OCI-LY7 (cell line): Measurements from ENCODE around the gene PHTF1. TPM values are rescaled to one million over a fixed set of nuclear protein-coding genes. Genes with fewer than 3 reads are reported as not detected.

Experiments
- BruUV-seq: library from RNA; stranded (reverse); fragments of 400-500 nt; replicated peaks from 2 replicates; lab custom pipeline; 2021; lab: Mats Ljungman, UMichigan
- CTCF ChIA-PET: fragments of 300-600 bp; sonication (Branson Sonifier 250); formaldehyde crosslinking; loops from one replicate; lab custom pipeline; 2022; ENCODE audit warnings: antibody characterized with exemption; ENCODE audit not compliant: unreplicated experiment; lab: Charles Lee
- POLR2A ChIA-PET: fragments of 300-600 bp; sonication (Branson Sonifier 250); formaldehyde crosslinking; loops from one replicate; lab custom pipeline; 2022; ENCODE audit warnings: antibody characterized with exemption; lab: Charles Lee
- DNase-seq: peaks from one replicate; pipeline ENCODE4 v3.0.0-alpha.2; 2015; ENCODE audit warnings: low spot score
- H2AFZ ChIP-seq: fragments of 200-600 bp; sonication (generic), shearing (Covaris generic); 2 replicates; pipeline ENCODE4 v1.6.1; 2014; ENCODE audit warnings: mild to moderate bottlenecking, antibody characterized with exemption, low read length, moderate library complexity
- H3K27ac ChIP-seq: fragments of 200-600 bp; sonication (generic); 2 replicates; pipeline ENCODE4 v1.5.1; 2014; ENCODE audit warnings: mixed run types, low read depth, mild to moderate bottlenecking, moderate library complexity, low read length, inconsistent platforms; ENCODE audit not compliant: poor library complexity, severe bottlenecking
- H3K36me3 ChIP-seq: fragments of 200-600 bp; sonication (generic); 2 replicates; pipeline ENCODE4 v1.6.1; 2014; ENCODE audit warnings: mild to moderate bottlenecking, antibody characterized with exemption, low read length, moderate library complexity, mixed read lengths; ENCODE audit not compliant: insufficient read depth
- H3K4me1 ChIP-seq: fragments of 200-600 bp; sonication (generic); 2 replicates; pipeline ENCODE4 v1.5.1; 2014; ENCODE audit warnings: mild to moderate bottlenecking, low read length; ENCODE audit not compliant: insufficient read depth, poor library complexity, severe bottlenecking
- H3K4me2 ChIP-seq: fragments of 200-600 bp; sonication (generic); 2 replicates; pipeline ENCODE4 v1.6.1; 2014; ENCODE audit warnings: mild to moderate bottlenecking, low read length
- H3K4me3 ChIP-seq: fragments of 200-600 bp; sonication (generic); 2 replicates; pipeline ENCODE4 v1.5.1; 2014; ENCODE audit warnings: mild to moderate bottlenecking, low read depth, low read length; ENCODE audit not compliant: poor library complexity, severe bottlenecking
- H3K79me2 ChIP-seq: fragments of 200-600 bp; sonication (generic); 2 replicates; pipeline ENCODE4 v1.6.1; 2016; ENCODE audit warnings: low read depth, mild to moderate bottlenecking, low read length, moderate library complexity, mixed read lengths; ENCODE audit not compliant: insufficient read depth
- H3K9me2 ChIP-seq: fragments of 200-600 bp; sonication (generic); 2 replicates; pipeline ENCODE4 v1.6.1; 2016; ENCODE audit warnings: mild to moderate bottlenecking, low read length, mixed read lengths; ENCODE audit not compliant: insufficient read depth
- H3K9me3 ChIP-seq: fragments of 200-600 bp; sonication (generic); 2 replicates; pipeline ENCODE4 v1.6.1; 2014; ENCODE audit warnings: mild to moderate bottlenecking, mixed run types, low read length, mixed read lengths
- H4K20me1 ChIP-seq: fragments of 200-600 bp; sonication (generic); 2 replicates; pipeline ENCODE4 v1.6.1; 2014; ENCODE audit warnings: mild to moderate bottlenecking, antibody characterized with exemption, low read length, moderate library complexity, mixed read lengths; ENCODE audit not compliant: insufficient read depth
- CTCF ChIP-seq: fragments of 200-600 bp; sonication (generic); conservative IDR thresholded peaks from 2 replicates; pipeline ENCODE4 v1.5.1; 2014; ENCODE audit warnings: mild to moderate bottlenecking, antibody characterized with exemption, low read length, moderate library complexity, mixed read lengths
- EZH2phosphoT487 ChIP-seq: fragments of 200-600 bp; sonication (generic); IDR thresholded peaks from 2 replicates; pipeline ENCODE4 v1.6.1; 2018; ENCODE audit warnings: low read depth, borderline replicate concordance, mild to moderate bottlenecking, mixed run types, antibody characterized with exemption, low read length, moderate library complexity, mixed read lengths
- intact Hi-C: fragments of 100-400 bp; cut with micrococcal nuclease; formaldehyde crosslinking; loops from one replicate; pipeline ENCODE4 v1.10.0; 2022; ENCODE audit not compliant: unreplicated experiment
- total RNA-seq, 2 experiments: library from RNA; depleted of rRNA in 1 of 2; stranded (reverse); fragments of >200 nt in 1 of 2; shearing (Covaris generic) in 1 of 2; gene quantifications; 2 replicates each; pipeline ENCODE4 v1.2.3, GENCODE V29; 2014 to 2022

Gene PHTF1
- total RNA-seq, 2 experiments from 2014 or later = 11.8 to 18.8 TPM

- no peaks in the 10 kb centered on the region for H3K4me1 ChIP-seq
- H3K79me2 ChIP-seq = no peaks in the 10 kb centered on the region
- no peak overlapping the region for H3K4me2 ChIP-seq
- TF ChIP-seq EZH2phosphoT487 (no peak), CTCF (no peak)
- DNase-seq = no peak
- intact Hi-C loops = no loop called here
- H3K9me2 ChIP-seq = no peaks in the 10 kb centered on the region
- POLR2A ChIA-PET = no interaction called here
- no peaks in the 10 kb centered on the region for H3K9me3 ChIP-seq
- CTCF ChIA-PET = no interaction called here
- H4K20me1 ChIP-seq = no peaks in the 10 kb centered on the region
- H3K27ac ChIP-seq = no peak overlapping the region
- no peak overlapping the region for H2AFZ ChIP-seq
- H3K4me3 ChIP-seq = no peak overlapping the region
- peaks cover 9% of the 10 kb centered on the region for H3K36me3 ChIP-seq
- no TSS peak for BruUV-seq
Measured at GRCh38 chr1:113751114-113751513, 8.2 kb downstream of the PHTF1 start.

GRCh38 chr1:113749402-113749801 lies 9.9 kb downstream of the PHTF1 start:
- no peaks in the 10 kb centered on the region for H3K79me2 ChIP-seq
- no peak overlapping the region for H2AFZ ChIP-seq
- peaks cover 9% of the 10 kb centered on the region for H3K36me3 ChIP-seq
- no peak overlapping the region for H3K4me2 ChIP-seq
- no TSS peak for BruUV-seq
- TF ChIP-seq EZH2phosphoT487 = no peak
- TF ChIP-seq CTCF = no peak
- no peaks in the 10 kb centered on the region for H3K9me2 ChIP-seq
- no peaks in the 10 kb centered on the region for H3K9me3 ChIP-seq
- intact Hi-C loops = no loop called here
- ChIA-PET POLR2A (interaction anchor here (0.5 to 1.2 kb wide), 4 partner anchors 10 to 325 kb away, joined by 3 to 6 read pairs (median 3); no protein-coding TSS in a partner anchor), CTCF (no interaction called here)
- H4K20me1 ChIP-seq = no peaks in the 10 kb centered on the region
- no peak for DNase-seq
- H3K4me1 ChIP-seq = no peaks in the 10 kb centered on the region
- no peak overlapping the region for H3K27ac ChIP-seq
- H3K4me3 ChIP-seq = no peak overlapping the region

GRCh38 chr1:113747376-113747775 lies 11.9 kb downstream of the PHTF1 start:
- Histone ChIP-seq H3K9me2 (no peaks in the 10 kb centered on the region), H3K9me3 (no peaks in the 10 kb centered on the region), H3K27ac (no peak overlapping the region), H3K79me2 (no peaks in the 10 kb centered on the region), H3K4me2 (no peak overlapping the region), H2AFZ (no peak overlapping the region), H3K4me1 (no peaks in the 10 kb centered on the region), H4K20me1 (no peaks in the 10 kb centered on the region), H3K36me3 (peaks cover 5% of the 10 kb centered on the region), H3K4me3 (no peak overlapping the region)
- intact Hi-C loops = no loop called here
- ChIA-PET CTCF (no interaction called here), POLR2A (interaction anchor here (0.6 to 1.4 kb wide), 2 partner anchors 10 to 12 kb away, joined by 3 read pairs; no protein-coding TSS in a partner anchor)
- BruUV-seq = TSS peak; percentile 29
- TF ChIP-seq EZH2phosphoT487 = no peak
- TF ChIP-seq CTCF = no peak
- DNase-seq = no peak
